Measurements from ENCODE around the gene NTRK2.

NTRK2 gene

GRCh38 chr9:84871983-84872382 lies 202.5 kb downstream of the NTRK2 start:
- Histone ChIP-seq H3K79me2 (ENCODE audit: control insufficient read depth, insufficient read depth, low read length, poor library complexity) (no peaks in the 10 kb centered on the region), H3K27ac (ENCODE audit: low read depth, low read length) (no peak overlapping the region), H3K9me3 (ENCODE audit: insufficient read depth, low read depth, low read length) (no peaks in the 10 kb centered on the region), H3K4me1 (ENCODE audit: control insufficient read depth in 1 of 2, insufficient read depth in 2 of 2, low read length in 2 of 2) (no peaks in the 10 kb centered on the region), H4K91ac (ENCODE audit: low read depth, low read length) (no peak overlapping the region), H3K18ac (ENCODE audit: low read length) (no peak overlapping the region), H4K12ac (ENCODE audit: low read depth, low read length) (no peak overlapping the region), H3K9ac (ENCODE audit: low read length) (no peak overlapping the region), H2BK12ac (ENCODE audit: low read length) (no peak overlapping the region), H3K4me3 (ENCODE audit: low read depth, low read length) (no peak overlapping the region), H3K14ac (ENCODE audit: low read length) (no peak overlapping the region), H3K4me2 (ENCODE audit: low read length) (no peak overlapping the region), H2AK5ac (ENCODE audit: low read length) (no peak overlapping the region), H3K27me3 (ENCODE audit: insufficient read depth, low read length) (no peaks in the 10 kb centered on the region), H3K4ac (ENCODE audit: low read depth, low read length) (no peak overlapping the region), H2AFZ (ENCODE audit: insufficient read depth, low read length, poor library complexity) (no peak overlapping the region), H3K79me1 (ENCODE audit: low read length) (no peaks in the 10 kb centered on the region), H3K23ac (ENCODE audit: low read length) (no peak overlapping the region), H4K8ac (ENCODE audit: low read depth, low read length) (no peak overlapping the region), H3K36me3 (ENCODE audit: control insufficient read depth in 1 of 2, insufficient read depth in 2 of 2, low read length in 2 of 2) (no peaks in the 10 kb centered on the region), H2BK120ac (ENCODE audit: insufficient read depth, low read length, poor library complexity) (no peak overlapping the region), H2BK5ac (ENCODE audit: low read depth, low read length, poor library complexity) (no peak overlapping the region)
- DNase-seq = peak in 1 of 2 donors; percentile 1
- WGBS (ENCODE audit: extremely low coverage, insufficient coverage, insufficient read length) = no CpG with 5 or more reads among the region's 4 CpGs

- no CpG with 5 or more reads among the region's 4 CpGs for WGBS (ENCODE audit: extremely low coverage, insufficient coverage, insufficient read length)
- Histone ChIP-seq H4K8ac (ENCODE audit: low read depth, low read length) (no peak overlapping the region), H3K79me2 (ENCODE audit: control insufficient read depth, insufficient read depth, low read length, poor library complexity) (no peaks in the 10 kb centered on the region), H3K4me1 (ENCODE audit: control insufficient read depth in 1 of 2, insufficient read depth in 2 of 2, low read length in 2 of 2) (no peaks in the 10 kb centered on the region), H3K14ac (ENCODE audit: low read length) (no peak overlapping the region), H2BK12ac (ENCODE audit: low read length) (no peak overlapping the region), H3K27ac (ENCODE audit: low read depth, low read length) (no peak overlapping the region), H3K27me3 (ENCODE audit: insufficient read depth, low read length) (no peaks in the 10 kb centered on the region), H3K23ac (ENCODE audit: low read length) (no peak overlapping the region), H3K36me3 (ENCODE audit: control insufficient read depth in 1 of 2, insufficient read depth in 2 of 2, low read length in 2 of 2) (no peaks in the 10 kb centered on the region), H3K18ac (ENCODE audit: low read length) (no peak overlapping the region), H4K12ac (ENCODE audit: low read depth, low read length) (no peak overlapping the region), H2BK120ac (ENCODE audit: insufficient read depth, low read length, poor library complexity) (no peak overlapping the region), H2BK5ac (ENCODE audit: low read depth, low read length, poor library complexity) (no peak overlapping the region), H3K9ac (ENCODE audit: low read length) (no peak overlapping the region), H3K4me2 (ENCODE audit: low read length) (no peak overlapping the region), H2AK5ac (ENCODE audit: low read length) (no peak overlapping the region), H2AFZ (ENCODE audit: insufficient read depth, low read length, poor library complexity) (peak overlapping the region; percentile 18), H3K79me1 (ENCODE audit: low read length) (no peaks in the 10 kb centered on the region), H3K4ac (ENCODE audit: low read depth, low read length) (no peak overlapping the region), H3K9me3 (ENCODE audit: insufficient read depth, low read depth, low read length) (no peaks in the 10 kb centered on the region), H3K4me3 (ENCODE audit: low read depth, low read length) (no peak overlapping the region), H4K91ac (ENCODE audit: low read depth, low read length) (no peak overlapping the region)
- DNase-seq = no peak
Measured at GRCh38 chr9:84874022-84874421, 204.5 kb downstream of the NTRK2 start.

- H3K79me1 ChIP-seq (ENCODE audit: low read length) = no peaks in the 10 kb centered on the region
- no peak overlapping the region for H2AK5ac ChIP-seq (ENCODE audit: low read length)
- no peak overlapping the region for H4K12ac ChIP-seq (ENCODE audit: low read depth, low read length)
- no peak overlapping the region for H3K27ac ChIP-seq (ENCODE audit: low read depth, low read length)
- no peak overlapping the region for H3K4me2 ChIP-seq (ENCODE audit: low read length)
- WGBS (ENCODE audit: extremely low coverage, insufficient coverage, insufficient read length) = no CpG with 5 or more reads among the region's 2 CpGs
- DNase-seq = no peak
- no peak overlapping the region for H2BK120ac ChIP-seq (ENCODE audit: insufficient read depth, low read length, poor library complexity)
- H2AFZ ChIP-seq (ENCODE audit: insufficient read depth, low read length, poor library complexity) = peak overlapping the region; percentile 6
- H2BK12ac ChIP-seq (ENCODE audit: low read length) = no peak overlapping the region
- no peaks in the 10 kb centered on the region for H3K79me2 ChIP-seq (ENCODE audit: control insufficient read depth, insufficient read depth, low read length, poor library complexity)
- no peak overlapping the region for H3K18ac ChIP-seq (ENCODE audit: low read length)
- no peaks in the 10 kb centered on the region for H3K36me3 ChIP-seq (ENCODE audit: control insufficient read depth in 1 of 2, insufficient read depth in 2 of 2, low read length in 2 of 2)
- no peaks in the 10 kb centered on the region for H3K9me3 ChIP-seq (ENCODE audit: insufficient read depth, low read depth, low read length)
- H3K4me3 ChIP-seq (ENCODE audit: low read depth, low read length) = no peak overlapping the region
- no peak overlapping the region for H2BK5ac ChIP-seq (ENCODE audit: low read depth, low read length, poor library complexity)
- no peaks in the 10 kb centered on the region for H3K27me3 ChIP-seq (ENCODE audit: insufficient read depth, low read length)
- H3K4ac ChIP-seq (ENCODE audit: low read depth, low read length) = no peak overlapping the region
- no peaks in the 10 kb centered on the region for H3K4me1 ChIP-seq (ENCODE audit: control insufficient read depth in 1 of 2, insufficient read depth in 2 of 2, low read length in 2 of 2)
- no peak overlapping the region for H3K9ac ChIP-seq (ENCODE audit: low read length)
- H4K91ac ChIP-seq (ENCODE audit: low read depth, low read length) = no peak overlapping the region
- no peak overlapping the region for H3K23ac ChIP-seq (ENCODE audit: low read length)
- H4K8ac ChIP-seq (ENCODE audit: low read depth, low read length) = peak overlapping the region; percentile 65
- no peak overlapping the region for H3K14ac ChIP-seq (ENCODE audit: low read length)
Measured at GRCh38 chr9:84874596-84874995, 205.1 kb downstream of the NTRK2 start.

- H3K4ac ChIP-seq (ENCODE audit: low read depth, low read length) = no peak overlapping the region
- H3K79me2 ChIP-seq (ENCODE audit: control insufficient read depth, insufficient read depth, low read length, poor library complexity) = no peaks in the 10 kb centered on the region
- WGBS (ENCODE audit: extremely low coverage, insufficient coverage, insufficient read length) = no CpG with 5 or more reads among the region's 4 CpGs
- no peaks in the 10 kb centered on the region for H3K36me3 ChIP-seq (ENCODE audit: control insufficient read depth in 1 of 2, insufficient read depth in 2 of 2, low read length in 2 of 2)
- H3K79me1 ChIP-seq (ENCODE audit: low read length) = no peaks in the 10 kb centered on the region
- no peak overlapping the region for H4K91ac ChIP-seq (ENCODE audit: low read depth, low read length)
- no peak overlapping the region for H3K4me2 ChIP-seq (ENCODE audit: low read length)
- H3K9me3 ChIP-seq (ENCODE audit: insufficient read depth, low read depth, low read length) = no peaks in the 10 kb centered on the region
- DNase-seq = no peak
- H3K18ac ChIP-seq (ENCODE audit: low read length) = no peak overlapping the region
- H3K27me3 ChIP-seq (ENCODE audit: insufficient read depth, low read length) = no peaks in the 10 kb centered on the region
- H2BK5ac ChIP-seq (ENCODE audit: low read depth, low read length, poor library complexity) = no peak overlapping the region
- H3K9ac ChIP-seq (ENCODE audit: low read length) = no peak overlapping the region
- H4K8ac ChIP-seq (ENCODE audit: low read depth, low read length) = no peak overlapping the region
- H2BK12ac ChIP-seq (ENCODE audit: low read length) = no peak overlapping the region
- no peak overlapping the region for H3K27ac ChIP-seq (ENCODE audit: low read depth, low read length)
- no peak overlapping the region for H2AFZ ChIP-seq (ENCODE audit: insufficient read depth, low read length, poor library complexity)
- H4K12ac ChIP-seq (ENCODE audit: low read depth, low read length) = no peak overlapping the region
- no peaks in the 10 kb centered on the region for H3K4me1 ChIP-seq (ENCODE audit: control insufficient read depth in 1 of 2, insufficient read depth in 2 of 2, low read length in 2 of 2)
- no peak overlapping the region for H3K14ac ChIP-seq (ENCODE audit: low read length)
- no peak overlapping the region for H3K23ac ChIP-seq (ENCODE audit: low read length)
- H3K4me3 ChIP-seq (ENCODE audit: low read depth, low read length) = no peak overlapping the region
- H2BK120ac ChIP-seq (ENCODE audit: insufficient read depth, low read length, poor library complexity) = no peak overlapping the region
- no peak overlapping the region for H2AK5ac ChIP-seq (ENCODE audit: low read length)
Measured at GRCh38 chr9:84875193-84875592, 205.7 kb downstream of the NTRK2 start.

Data from trophoblast cell (in vitro differentiated cells and primary cell).